OCI-LY1 (cell line): Measurements from ENCODE around the gene BCL7B.
A peak's percentile ranks its signal among the peaks of the same experiment; 100 is the strongest.
"Not testable (repeated sequence)": the region's sequence is repeated elsewhere in the genome, so short reads cannot be mapped to it uniquely, and the experiment has no call there.

Experiments used
- H2AFZ ChIP-seq: fragments of 200-600 bp; sonication (generic), shearing (Covaris generic); 2 replicates; pipeline ENCODE4 v1.6.0; 2014; ENCODE audit warnings: antibody characterized with exemption, mild to moderate bottlenecking, low read length
- H3F3A ChIP-seq: fragments of 200-600 bp; sonication (generic), shearing (Covaris generic); 2 replicates; pipeline ENCODE4 v1.6.0; 2014; ENCODE audit warnings: mild to moderate bottlenecking, antibody characterized with exemption, low read length, moderate library complexity; ENCODE audit not compliant: insufficient read depth
- H3K27ac ChIP-seq: fragments of 200-600 bp; sonication (generic); 2 replicates; pipeline ENCODE4 v1.5.1; 2014; ENCODE audit warnings: low read length, mixed run types, mild to moderate bottlenecking, low read depth; ENCODE audit not compliant: poor library complexity, severe bottlenecking
- H3K27me3 ChIP-seq: fragments of 200-600 bp; sonication (generic); 2 replicates; pipeline ENCODE4 v1.6.0; 2014; ENCODE audit warnings: antibody characterized with exemption, mild to moderate bottlenecking, low read length, moderate library complexity; ENCODE audit not compliant: insufficient read depth
- H3K36me3 ChIP-seq: fragments of 200-600 bp; sonication (generic); 2 replicates; pipeline ENCODE4 v1.6.1; 2014; ENCODE audit warnings: mild to moderate bottlenecking, antibody characterized with exemption, low read length, moderate library complexity, mixed read lengths; ENCODE audit not compliant: insufficient read depth
- H3K4me1 ChIP-seq: fragments of 200-600 bp; sonication (generic); 2 replicates; pipeline ENCODE4 v1.5.1; 2014; ENCODE audit warnings: mild to moderate bottlenecking, low read length, moderate library complexity; ENCODE audit not compliant: insufficient read depth, severe bottlenecking
- H3K4me2 ChIP-seq: fragments of 200-600 bp; sonication (generic), shearing (Covaris generic); 2 replicates; pipeline ENCODE4 v1.6.1; 2014; ENCODE audit warnings: low read length
- H3K4me3 ChIP-seq: fragments of 200-600 bp; sonication (generic); 2 replicates; pipeline ENCODE4 v1.5.1; 2014; ENCODE audit warnings: low read length, low read depth, mild to moderate bottlenecking, mixed read lengths; ENCODE audit not compliant: poor library complexity, severe bottlenecking
- H3K79me2 ChIP-seq: fragments of 200-600 bp; shearing (Covaris generic); 2 replicates; pipeline ENCODE4 v1.6.1; 2016; ENCODE audit warnings: mixed run types, low read length, mixed read lengths; ENCODE audit not compliant: insufficient read depth
- H3K9ac ChIP-seq: fragments of 200-600 bp; sonication (generic), shearing (Covaris generic); 2 replicates; pipeline ENCODE4 v1.6.1; 2014; ENCODE audit warnings: mild to moderate bottlenecking, low read length, mixed read lengths
- H3K9me2 ChIP-seq: fragments of 200-600 bp; sonication (generic), shearing (Covaris generic); 2 replicates; pipeline ENCODE4 v1.6.1; 2014; ENCODE audit warnings: low read depth, mild to moderate bottlenecking, low read length, mixed read lengths
- H3K9me3 ChIP-seq: fragments of 200-600 bp; shearing (Covaris generic); 2 replicates; pipeline ENCODE4 v1.6.1; 2014; ENCODE audit warnings: low read length, mixed read lengths
- H4K20me1 ChIP-seq: fragments of 200-600 bp; sonication (generic), shearing (Covaris generic); 2 replicates; pipeline ENCODE4 v1.6.0; 2016; ENCODE audit warnings: mild to moderate bottlenecking, low read length; ENCODE audit not compliant: insufficient read depth
- CTCF ChIP-seq: fragments of 200-600 bp; sonication (generic), shearing (Covaris generic); IDR thresholded peaks from 2 replicates; pipeline ENCODE4 v1.5.1; 2017; ENCODE audit warnings: mild to moderate bottlenecking, antibody characterized with exemption, low read length, moderate library complexity, mixed read lengths
- EZH2 ChIP-seq: fragments of 200-600 bp; sonication (generic), shearing (Covaris generic); IDR thresholded peaks from 2 replicates; pipeline ENCODE4 v1.8.0; 2017; ENCODE audit warnings: borderline replicate concordance, mixed run types, mild to moderate bottlenecking, antibody characterized with exemption, low read length, moderate library complexity, mixed read lengths

BCL7B gene

DNA sequence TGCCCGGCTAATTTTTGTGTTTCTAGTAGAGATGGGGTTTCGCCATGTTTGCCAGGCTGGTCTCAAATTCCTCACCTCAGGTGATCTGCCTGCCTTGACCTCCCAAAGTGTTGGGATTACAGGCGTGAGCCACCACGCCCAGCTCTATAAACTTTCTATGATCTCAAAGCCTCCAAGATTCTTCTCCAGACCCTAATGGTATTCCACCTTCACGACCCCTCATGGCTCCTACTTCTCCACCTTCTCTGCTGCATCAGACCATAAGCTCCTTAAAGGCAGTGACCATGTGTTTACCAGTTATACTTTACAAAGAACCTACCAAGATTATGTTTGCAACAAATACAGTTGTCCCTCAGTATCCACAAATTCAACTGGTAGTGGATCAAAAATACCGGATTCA, 25.3 kb downstream of the BCL7B start:
- TF ChIP-seq EZH2 (no peak), CTCF (no peak)
- H3F3A ChIP-seq, result no peaks in the 10 kb centered on the region
- peaks cover 24% of the 10 kb centered on the region for H3K36me3 ChIP-seq
- no peak overlapping the region for H2AFZ ChIP-seq
- no peaks in the 10 kb centered on the region for H3K27me3 ChIP-seq
- no peak overlapping the region for H3K4me2 ChIP-seq
- H3K9ac ChIP-seq, result no peak overlapping the region
- H3K79me2 ChIP-seq, result no peaks in the 10 kb centered on the region
- no peaks in the 10 kb centered on the region for H3K9me3 ChIP-seq
- peaks cover 2% of the 10 kb centered on the region for H3K4me1 ChIP-seq
- H3K4me3 ChIP-seq, result no peak overlapping the region
- H3K9me2 ChIP-seq, result no peaks in the 10 kb centered on the region
- no peaks in the 10 kb centered on the region for H4K20me1 ChIP-seq
- H3K27ac ChIP-seq, result no peak overlapping the region

- Histone ChIP-seq H3K4me1 (peaks cover 14% of the 10 kb centered on the region), H3F3A (no peaks in the 10 kb centered on the region), H3K27ac (no peak overlapping the region), H3K9me2 (no peaks in the 10 kb centered on the region), H3K79me2 (no peaks in the 10 kb centered on the region), H3K4me2 (no peak overlapping the region), H4K20me1 (no peaks in the 10 kb centered on the region), H3K4me3 (no peak overlapping the region), H3K9ac (no peak overlapping the region), H3K36me3 (peaks cover 9% of the 10 kb centered on the region), H3K27me3 (no peaks in the 10 kb centered on the region), H3K9me3 (no peaks in the 10 kb centered on the region), H2AFZ (no peak overlapping the region)
- TF ChIP-seq EZH2 (no peak), CTCF (no peak)
These were observed 26.7 kb downstream of the BCL7B start for GRCh38 chr7:73530800-73531199.

- peak overlapping the region; percentile 10; the same call in 1 of the 2 replicates for H3K4me2 ChIP-seq
- H2AFZ ChIP-seq, result no peak overlapping the region
- H3K79me2 ChIP-seq, result no peaks in the 10 kb centered on the region
- H3F3A ChIP-seq, result no peaks in the 10 kb centered on the region
- no peaks in the 10 kb centered on the region for H3K36me3 ChIP-seq
- H3K27ac ChIP-seq, result peak overlapping the region; percentile 75
- H3K9ac ChIP-seq, result peak overlapping the region; percentile 35; the same call in 1 of the 2 replicates
- no peaks in the 10 kb centered on the region for H3K9me2 ChIP-seq
- H4K20me1 ChIP-seq, result no peaks in the 10 kb centered on the region
- TF ChIP-seq EZH2 (no peak), CTCF (no peak)
- H3K9me3 ChIP-seq, result no peaks in the 10 kb centered on the region
- H3K4me3 ChIP-seq, result no peak overlapping the region
- H3K27me3 ChIP-seq, result no peaks in the 10 kb centered on the region
- H3K4me1 ChIP-seq, result peaks cover 46% of the 10 kb centered on the region
These were observed 30.3 kb downstream of the BCL7B start for GRCh38 chr7:73526896-73527821.

- not testable (repeated sequence) for H3K79me2 ChIP-seq, H3K9ac ChIP-seq, H4K20me1 ChIP-seq, H2AFZ ChIP-seq, H3K36me3 ChIP-seq, H3K9me3 ChIP-seq, H3K4me2 ChIP-seq, H3K27me3 ChIP-seq, H3K4me3 ChIP-seq, H3K9me2 ChIP-seq, H3F3A ChIP-seq
- peaks cover 46% of the 10 kb centered on the region for H3K4me1 ChIP-seq
- H3K27ac ChIP-seq, result peak overlapping the region; percentile 61
These were observed 31.4 kb downstream of the BCL7B start for GRCh38 chr7:73526158-73526494.
